A673 (cell line): Measurements from ENCODE around the gene DYRK1A. TPM values are rescaled to one million over a fixed set of nuclear protein-coding genes. Genes with fewer than 3 reads are reported as not detected.
A peak's percentile ranks its signal among the peaks of the same experiment; 100 is the strongest.

Source experiments
- BruUV-seq: library from RNA; stranded (reverse); fragments of 400-500 nt; replicated peaks from 2 replicates; lab custom pipeline; 2021; lab: Mats Ljungman, UMichigan
- CTCF ChIA-PET: fragments of 300-600 bp; sonication (Branson Sonifier 250); formaldehyde crosslinking; loops from one replicate; lab custom pipeline; 2022; ENCODE audit warnings: antibody characterized with exemption; lab: Charles Lee
- POLR2A ChIA-PET: fragments of 300-600 bp; sonication (Branson Sonifier 250); formaldehyde crosslinking; loops from one replicate; lab custom pipeline; 2022; ENCODE audit warnings: antibody characterized with exemption; ENCODE audit not compliant: low non-redundant PET; lab: Charles Lee
- DNase-seq: peaks from one replicate; pipeline ENCODE4 v3.0.0-alpha.2; 2015; ENCODE audit warnings: low spot score
- H3K27ac ChIP-seq: fragments of 200-600 bp; sonication (generic); 2 replicates; pipeline ENCODE4 v1.5.1; 2016; ENCODE audit warnings: mixed run types, low read depth, mild to moderate bottlenecking, mixed read lengths, antibody characterized with exemption, low read length; ENCODE audit not compliant: poor library complexity, severe bottlenecking
- H3K27me3 ChIP-seq: fragments of 200-600 bp; sonication (generic); replicated peaks from 2 replicates; pipeline ENCODE4 v1.6.1; 2017; ENCODE audit warnings: mixed run types, low read depth, mild to moderate bottlenecking, mixed read lengths, antibody characterized with exemption, low read length; ENCODE audit not compliant: insufficient read depth, poor library complexity
- H3K36me3 ChIP-seq: fragments of 200-600 bp; sonication (generic); 2 replicates; pipeline ENCODE4 v1.6.1; 2016; ENCODE audit warnings: mixed run types, mild to moderate bottlenecking, mixed read lengths, antibody characterized with exemption, low read length; ENCODE audit not compliant: insufficient read depth, poor library complexity, severe bottlenecking
- H3K4me1 ChIP-seq: fragments of 200-600 bp; sonication (generic); 2 replicates; pipeline ENCODE4 v1.6.1; 2017; ENCODE audit warnings: mixed run types, mild to moderate bottlenecking, mixed read lengths, antibody characterized with exemption, low read length; ENCODE audit not compliant: insufficient read depth, poor library complexity, severe bottlenecking
- H3K4me3 ChIP-seq: fragments of 200-600 bp; sonication (generic); 2 replicates; pipeline ENCODE4 v1.5.1; 2016; ENCODE audit warnings: low read depth, mixed run types, mild to moderate bottlenecking, mixed read lengths, low read length; ENCODE audit not compliant: poor library complexity, severe bottlenecking
- H3K9me3 ChIP-seq: fragments of 200-600 bp; sonication (generic); 2 replicates; pipeline ENCODE4 v1.6.1; 2016; ENCODE audit warnings: mixed run types, low read depth, mild to moderate bottlenecking, mixed read lengths, antibody characterized with exemption, low read length; ENCODE audit not compliant: poor library complexity, severe bottlenecking
- CTCF ChIP-seq: fragments of 300-800, 200-600 bp; sonication (generic); conservative IDR thresholded peaks from 2 replicates; pipeline ENCODE4 v1.5.1; 2017; ENCODE audit warnings: low read depth, mild to moderate bottlenecking, antibody characterized with exemption, low read length, moderate library complexity, mixed read lengths
- EZH2 ChIP-seq: fragments of 200-600 bp; sonication (generic); IDR thresholded peaks from 2 replicates; pipeline ENCODE4 v1.6.1; 2017; ENCODE audit warnings: borderline replicate concordance, low read depth, mild to moderate bottlenecking, mixed read lengths, antibody characterized with exemption, low read length; ENCODE audit not compliant: poor library complexity, severe bottlenecking
- intact Hi-C: fragments of 100-400 bp; cut with micrococcal nuclease; formaldehyde crosslinking; loops from one replicate; pipeline ENCODE4 v1.10.0; 2022; ENCODE audit not compliant: unreplicated experiment
- total RNA-seq: library from RNA; stranded (reverse); gene quantifications from 2 replicates; pipeline ENCODE4 v1.2.3, GENCODE V29; 2021

DYRK1A gene
- total RNA-seq, 1 experiment from 2014 or later: 70.5 TPM

- H3K36me3 ChIP-seq: peaks cover 37% of the 10 kb centered on the region
- H3K4me1 ChIP-seq: no peaks in the 10 kb centered on the region
- ChIA-PET POLR2A (no interaction called here), CTCF (no interaction called here)
- peaks cover 7% of the 10 kb centered on the region for H3K9me3 ChIP-seq
- H3K27me3 ChIP-seq: no peaks in the 10 kb centered on the region
- intact Hi-C loops: no loop called here
- TF ChIP-seq EZH2: no peak
- no peak for TF ChIP-seq CTCF
- BruUV-seq: no TSS peak
- no peak overlapping the region for H3K4me3 ChIP-seq
- H3K27ac ChIP-seq: no peak overlapping the region
- DNase-seq: no peak
These were observed 132.1 kb downstream of the DYRK1A start for GRCh38 chr21:37498664-37499063.

GRCh38 chr21:37502947-37503346 lies 136.4 kb downstream of the DYRK1A start:
- H3K36me3 ChIP-seq: peaks cover 69% of the 10 kb centered on the region
- no peak for TF ChIP-seq EZH2
- no peak for TF ChIP-seq CTCF
- H3K27ac ChIP-seq: no peak overlapping the region
- H3K27me3 ChIP-seq: no peaks in the 10 kb centered on the region
- H3K4me3 ChIP-seq: no peak overlapping the region
- no peak for DNase-seq
- H3K4me1 ChIP-seq: no peaks in the 10 kb centered on the region
- BruUV-seq: no TSS peak
- H3K9me3 ChIP-seq: peaks cover 7% of the 10 kb centered on the region
- ChIA-PET CTCF (no interaction called here), POLR2A (no interaction called here)
- intact Hi-C loops: no loop called here

GRCh38 chr21:37503848-37504467 lies 137.4 kb downstream of the DYRK1A start:
- DNase-seq: peak; percentile 39
- Histone ChIP-seq H3K9me3 (peaks cover 7% of the 10 kb centered on the region), H3K4me3 (no peak overlapping the region), H3K27me3 (no peaks in the 10 kb centered on the region), H3K4me1 (no peaks in the 10 kb centered on the region), H3K36me3 (peaks cover 79% of the 10 kb centered on the region), H3K27ac (no peak overlapping the region)
- no peak for TF ChIP-seq EZH2
- no peak for TF ChIP-seq CTCF
- intact Hi-C loops: no loop called here
- no TSS peak for BruUV-seq
- CTCF ChIA-PET: no interaction called here
- POLR2A ChIA-PET: no interaction called here
